SK-MEL-5 (cell line): ENCODE data around the gene ACTR2. TPM values are rescaled to one million over a fixed set of nuclear protein-coding genes. Genes with fewer than 3 reads are reported as not detected.
"Not testable (repeated sequence)": the region's sequence is repeated elsewhere in the genome, so short reads cannot be mapped to it uniquely, and the experiment has no call there.

ENCODE experiments used
- DNase-seq: peaks from one replicate; pipeline ENCODE4 v3.0.0-alpha.2; 2016; ENCODE audit warnings: low read depth, low spot score
- in situ Hi-C: cut with HindIII; loops from 2 replicates; pipeline ENCODE4 v1.10.0; 2016; ENCODE audit warnings: low sequenced_read_pairs, high pct_unique_total_duplicates, low pct_unique_long_range_greater_than_20kb
- total RNA-seq: library from RNA; depleted of rRNA; stranded (reverse); fragments of >200 nt; shearing (Covaris generic); gene quantifications from 2 replicates; pipeline ENCODE4 v1.2.3, GENCODE V29; 2014

The ACTR2 gene
- total RNA-seq, 1 experiment from 2014 or later, result 74.8 TPM

GRCh38 chr2:65294701-65295100 lies 67.1 kb downstream of the ACTR2 start:
- in situ Hi-C loops, result no loop called here
- DNase-seq, result no peak

GRCh38 chr2:65296971-65297370 lies 69.3 kb downstream of the ACTR2 start:
- DNase-seq, result no peak
- in situ Hi-C loops, result no loop called here

- DNase-seq, result no peak
- in situ Hi-C loops, result no loop called here
These were observed 69.9 kb downstream of the ACTR2 start for GRCh38 chr2:65297544-65297943.

GRCh38 chr2:65298089-65298488 lies 70.5 kb downstream of the ACTR2 start:
- DNase-seq, result no peak
- in situ Hi-C loops, result no loop called here

- no peak for DNase-seq
These were observed 71.6 kb downstream of the ACTR2 start for GRCh38 chr2:65299246-65299645.

GRCh38 chr2:65300134-65300760 lies 72.6 kb downstream of the ACTR2 start:
- in situ Hi-C loops, result no loop called here
- DNase-seq, result no peak

More at GRCh38 chr2:65299246-65299645, 71.6 kb downstream of the ACTR2 start:
- in situ Hi-C loops, result no loop called here

GRCh38 chr2:65300761-65301711 lies 73.4 kb downstream of the ACTR2 start:
- in situ Hi-C loops, result no loop called here
- peak; percentile 88 for DNase-seq

- DNase-seq, result no peak
- in situ Hi-C loops, result no loop called here
These were observed 78.3 kb downstream of the ACTR2 start for GRCh38 chr2:65305934-65306333.

GRCh38 chr2:65309699-65310098 lies 82.1 kb downstream of the ACTR2 start:
- DNase-seq, result no peak
- in situ Hi-C loops, result no loop called here

- in situ Hi-C loops, result no loop called here
- DNase-seq, result no peak
These were observed 83.4 kb downstream of the ACTR2 start for GRCh38 chr2:65311049-65311448.

- in situ Hi-C loops, result no loop called here
These were observed 84.0 kb downstream of the ACTR2 start for GRCh38 chr2:65311596-65311995.

GRCh38 chr2:65313126-65313953 lies 85.7 kb downstream of the ACTR2 start:
- DNase-seq, result no peak
- in situ Hi-C loops, result no loop called here

More at GRCh38 chr2:65311596-65311995, 84.0 kb downstream of the ACTR2 start:
- no peak for DNase-seq

- DNase-seq, result no peak
- in situ Hi-C loops, result no loop called here
These were observed 86.3 kb downstream of the ACTR2 start for GRCh38 chr2:65313954-65314256.

- in situ Hi-C loops, result no loop called here
- DNase-seq, result no peak
These were observed 87.3 kb downstream of the ACTR2 start for GRCh38 chr2:65314801-65315441.

- in situ Hi-C loops, result no loop called here
- DNase-seq, result no peak
These were observed 88.4 kb downstream of the ACTR2 start for GRCh38 chr2:65316072-65316471.

- in situ Hi-C loops, DNase-seq: not testable (repeated sequence)
These were observed 89.7 kb downstream of the ACTR2 start for GRCh38 chr2:65317351-65317750.

- in situ Hi-C loops, result no loop called here
- DNase-seq, result no peak
These were observed 90.2 kb downstream of the ACTR2 start for GRCh38 chr2:65317841-65318240.
